Stimulated activated CD8-positive, alpha-beta memory T cell treated with anti-CD3 and anti-CD28 coated beads, Interleukin-15, amount 100 ng/mL, for 24 hours (primary cell): Measurements from ENCODE around the gene VWCE.

Experiments
- DNase-seq: peaks from one replicate; pipeline ENCODE4 v3.0.0-alpha.2; 2020; ENCODE audit warnings: low read depth

Gene VWCE, protein sequence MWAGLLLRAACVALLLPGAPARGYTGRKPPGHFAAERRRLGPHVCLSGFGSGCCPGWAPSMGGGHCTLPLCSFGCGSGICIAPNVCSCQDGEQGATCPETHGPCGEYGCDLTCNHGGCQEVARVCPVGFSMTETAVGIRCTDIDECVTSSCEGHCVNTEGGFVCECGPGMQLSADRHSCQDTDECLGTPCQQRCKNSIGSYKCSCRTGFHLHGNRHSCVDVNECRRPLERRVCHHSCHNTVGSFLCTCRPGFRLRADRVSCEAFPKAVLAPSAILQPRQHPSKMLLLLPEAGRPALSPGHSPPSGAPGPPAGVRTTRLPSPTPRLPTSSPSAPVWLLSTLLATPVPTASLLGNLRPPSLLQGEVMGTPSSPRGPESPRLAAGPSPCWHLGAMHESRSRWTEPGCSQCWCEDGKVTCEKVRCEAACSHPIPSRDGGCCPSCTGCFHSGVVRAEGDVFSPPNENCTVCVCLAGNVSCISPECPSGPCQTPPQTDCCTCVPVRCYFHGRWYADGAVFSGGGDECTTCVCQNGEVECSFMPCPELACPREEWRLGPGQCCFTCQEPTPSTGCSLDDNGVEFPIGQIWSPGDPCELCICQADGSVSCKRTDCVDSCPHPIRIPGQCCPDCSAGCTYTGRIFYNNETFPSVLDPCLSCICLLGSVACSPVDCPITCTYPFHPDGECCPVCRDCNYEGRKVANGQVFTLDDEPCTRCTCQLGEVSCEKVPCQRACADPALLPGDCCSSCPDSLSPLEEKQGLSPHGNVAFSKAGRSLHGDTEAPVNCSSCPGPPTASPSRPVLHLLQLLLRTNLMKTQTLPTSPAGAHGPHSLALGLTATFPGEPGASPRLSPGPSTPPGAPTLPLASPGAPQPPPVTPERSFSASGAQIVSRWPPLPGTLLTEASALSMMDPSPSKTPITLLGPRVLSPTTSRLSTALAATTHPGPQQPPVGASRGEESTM

DNA sequence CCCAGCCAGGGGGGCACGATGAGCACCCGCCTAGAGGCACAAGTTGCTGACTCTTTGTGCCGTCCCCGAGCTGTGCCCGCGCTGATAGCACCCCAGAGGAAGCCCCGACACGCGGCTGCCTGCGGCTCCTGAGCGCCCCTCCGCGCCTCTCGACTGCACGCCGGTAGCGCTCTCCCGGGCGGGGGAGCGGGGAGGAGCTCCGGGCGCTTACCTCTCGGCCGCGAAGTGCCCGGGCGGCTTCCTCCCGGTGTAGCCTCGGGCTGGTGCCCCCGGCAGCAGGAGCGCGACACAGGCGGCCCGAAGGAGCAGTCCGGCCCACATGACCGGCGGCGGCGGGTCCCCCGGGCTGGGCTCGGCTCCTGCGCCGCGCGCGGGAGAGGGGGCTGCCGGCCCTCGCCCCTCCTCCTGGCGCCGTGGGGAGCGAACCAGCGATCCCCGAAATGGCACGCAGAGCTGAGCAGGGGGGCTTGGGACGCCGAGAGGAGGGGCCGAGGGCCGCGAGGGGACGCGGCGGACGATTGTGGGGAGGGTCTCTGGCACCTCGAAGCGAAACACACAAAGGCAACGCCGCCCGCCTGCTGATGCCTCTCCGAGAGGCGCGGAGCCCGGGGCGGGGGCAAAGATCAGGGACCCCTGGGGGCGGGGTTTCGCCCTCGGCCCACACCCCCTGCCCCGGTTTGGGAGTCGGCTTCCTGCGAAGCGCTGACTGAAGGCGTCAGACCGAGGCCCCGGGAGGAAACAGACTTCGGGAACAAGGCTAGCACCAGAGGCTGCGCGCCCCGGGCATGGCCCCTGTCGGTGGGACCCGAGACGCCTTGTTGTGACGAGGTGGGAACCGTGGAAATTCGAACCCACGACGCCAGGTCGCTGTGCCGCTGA, at the start of gene VWCE:
VWCE (minus strand) TSS at position 600 of the 879 bp plus-strand sequence; CDS start at position 321, 279 bp downstream.
- DNase-seq, result peak; percentile 52

DNA sequence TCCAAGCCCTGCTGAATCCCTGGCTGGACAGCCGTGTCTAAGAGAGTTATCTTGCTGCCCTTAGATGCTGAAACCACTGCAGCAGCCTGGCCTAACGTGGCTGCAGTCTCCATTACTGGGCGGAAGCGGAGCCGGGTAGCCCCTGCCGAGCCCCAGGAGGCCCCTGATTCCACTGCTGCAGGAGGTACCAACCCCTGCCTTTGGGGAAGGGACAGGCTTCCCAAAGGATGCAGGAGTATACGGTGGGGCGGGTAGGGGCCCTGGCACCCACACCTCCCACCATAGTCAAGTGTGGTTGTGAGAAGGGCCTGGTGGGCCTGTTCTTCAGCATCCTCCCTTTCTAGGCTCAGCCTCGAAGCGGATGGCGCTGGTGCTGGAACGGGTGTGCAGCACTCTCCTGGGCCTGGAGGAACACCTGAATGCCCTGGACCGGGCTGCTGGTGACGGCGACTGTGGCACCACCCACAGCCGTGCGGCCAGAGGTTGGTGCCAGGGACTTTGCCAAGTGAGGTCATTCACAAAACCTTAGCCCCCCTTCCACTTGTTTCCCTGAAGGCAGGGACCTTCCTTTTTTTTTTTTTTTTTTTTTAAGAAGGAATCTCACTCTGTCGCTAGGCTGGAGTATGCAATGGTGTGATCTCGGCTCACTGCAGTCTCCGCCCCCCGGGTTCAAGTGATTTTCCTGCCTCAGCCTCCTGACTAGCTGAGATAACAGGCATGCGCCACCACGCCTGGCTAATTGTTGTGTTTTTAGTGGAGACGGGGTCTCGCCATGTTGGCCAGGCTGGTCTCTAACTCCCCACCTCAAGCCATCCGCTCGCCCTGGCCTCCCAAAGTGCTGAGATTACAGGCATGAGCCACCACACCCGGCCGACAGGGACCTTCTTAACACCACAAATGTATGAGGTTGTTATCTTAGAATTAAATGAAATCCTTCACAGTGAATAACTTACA, 49.0 kb upstream of the VWCE start:
- DNase-seq, result no peak

DNA sequence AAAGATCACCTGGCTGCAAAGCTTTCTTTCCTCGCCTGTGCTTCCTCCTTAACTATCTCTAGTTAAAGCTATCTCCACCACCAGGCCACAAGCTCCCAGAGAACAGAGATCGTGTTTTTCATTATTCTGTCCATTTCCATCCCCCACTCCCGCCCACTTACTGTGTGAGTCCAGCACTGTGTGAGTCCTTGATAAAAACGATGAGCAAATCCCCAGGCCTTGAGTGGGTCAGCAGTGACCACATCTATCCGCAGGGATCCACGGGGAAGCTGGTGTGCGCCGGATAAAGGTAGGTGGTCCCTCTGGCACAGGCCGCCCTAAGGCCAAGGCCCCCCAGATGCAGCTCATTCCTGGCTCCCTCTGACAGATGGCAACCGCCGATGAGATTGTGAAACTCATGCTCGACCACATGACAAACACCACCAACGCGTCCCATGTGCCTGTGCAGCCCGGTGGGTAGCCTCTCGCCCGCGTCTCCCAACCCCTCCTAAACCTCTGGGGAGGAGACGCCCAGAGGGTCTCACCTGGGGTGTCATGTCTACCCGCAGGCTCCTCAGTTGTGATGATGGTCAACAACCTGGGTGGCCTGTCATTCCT, 47.2 kb upstream of the VWCE start:
- DNase-seq, result no peak

DNA sequence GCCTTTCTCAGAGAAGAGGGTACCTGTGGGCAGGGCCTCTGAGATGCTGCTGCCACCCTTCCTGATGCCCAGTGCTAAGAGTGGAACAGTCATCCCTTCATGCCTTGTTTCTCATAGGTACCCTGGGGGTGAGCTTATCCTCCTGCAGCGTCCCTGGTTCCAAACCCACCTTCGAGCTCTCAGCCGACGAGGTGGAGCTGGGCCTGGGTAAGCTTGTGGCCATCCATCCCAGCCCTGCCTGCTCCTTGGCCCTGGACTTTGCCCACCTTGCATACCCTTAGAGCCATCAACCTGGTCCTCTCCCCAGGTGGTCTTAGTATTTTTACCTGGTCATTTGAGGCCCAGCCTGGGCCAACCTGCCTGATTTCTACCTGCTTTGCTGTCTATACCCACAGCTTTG, 46.6 kb upstream of the VWCE start:
- DNase-seq, result no peak

DNA sequence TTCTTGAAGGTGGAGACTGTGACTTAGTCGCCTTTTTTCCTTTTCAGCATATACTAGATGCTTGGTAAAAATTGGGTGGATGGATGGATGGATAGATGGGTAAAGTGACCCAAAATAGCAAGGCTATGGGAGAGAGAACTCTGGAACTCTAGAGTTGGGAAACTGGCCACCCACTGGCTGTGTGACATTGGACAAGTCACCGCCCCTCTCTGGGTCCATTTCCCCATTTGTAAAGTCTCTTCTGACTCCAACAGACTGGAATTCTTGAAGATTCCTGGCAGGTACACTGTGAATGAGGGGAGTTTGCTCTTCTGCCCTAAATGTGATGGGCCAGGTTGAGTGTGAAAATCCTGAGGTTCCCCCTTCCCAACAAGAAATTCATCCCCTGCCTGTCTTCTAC, 45.9 kb upstream of the VWCE start:
- no peak for DNase-seq

DNA sequence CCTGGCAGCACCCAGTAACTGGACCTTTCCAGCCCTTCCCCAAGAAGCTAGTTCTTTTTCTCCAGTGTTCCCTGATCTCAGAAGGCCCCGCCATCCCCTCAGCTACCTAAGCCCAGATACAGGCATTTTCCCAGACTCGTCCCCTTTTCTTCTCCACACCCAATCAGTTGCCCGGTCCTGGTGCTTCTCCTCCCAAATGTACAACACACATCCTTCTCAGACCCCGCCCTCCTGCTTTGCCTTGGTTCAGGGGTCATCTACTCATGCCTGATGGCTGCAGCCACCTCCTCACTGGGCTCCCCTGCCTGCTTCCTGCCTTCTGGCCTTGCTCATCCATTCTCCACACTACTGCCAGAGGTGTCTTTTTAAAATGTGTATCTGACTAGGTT, 44.4 kb upstream of the VWCE start:
- DNase-seq, result no peak

DNA sequence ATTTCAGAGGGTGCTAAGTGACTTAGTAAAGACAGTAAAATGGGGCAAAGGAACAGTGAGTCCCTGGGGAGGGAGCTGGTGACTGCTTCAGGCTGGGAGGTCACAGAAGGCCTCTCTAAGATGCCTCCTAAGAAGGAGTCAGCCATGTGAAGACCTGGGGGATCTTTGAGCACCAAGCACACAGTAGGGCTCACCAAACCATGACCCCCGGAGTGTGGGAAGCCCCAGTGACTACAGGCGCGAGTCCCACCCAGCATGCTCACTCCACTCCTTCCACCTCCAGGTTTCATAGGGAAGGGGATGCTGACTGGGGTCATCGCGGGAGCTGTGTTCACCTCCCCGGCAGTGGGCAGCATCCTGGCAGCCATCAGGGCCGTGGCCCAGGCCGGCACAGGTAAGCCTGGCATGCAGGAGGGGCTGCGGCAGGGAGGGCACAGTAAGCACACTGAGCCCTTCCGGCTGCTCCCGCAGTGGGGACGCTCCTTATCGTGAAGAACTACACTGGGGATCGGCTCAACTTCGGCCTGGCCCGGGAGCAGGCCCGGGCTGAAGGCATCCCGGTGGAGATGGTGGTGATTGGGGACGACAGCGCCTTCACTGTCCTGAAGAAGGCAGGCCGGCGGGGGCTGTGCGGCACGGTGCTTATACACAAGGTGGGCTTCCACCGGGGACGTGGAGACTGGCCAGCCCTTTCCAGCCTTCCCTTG, 43.8 kb upstream of the VWCE start:
- DNase-seq, result no peak

DNA sequence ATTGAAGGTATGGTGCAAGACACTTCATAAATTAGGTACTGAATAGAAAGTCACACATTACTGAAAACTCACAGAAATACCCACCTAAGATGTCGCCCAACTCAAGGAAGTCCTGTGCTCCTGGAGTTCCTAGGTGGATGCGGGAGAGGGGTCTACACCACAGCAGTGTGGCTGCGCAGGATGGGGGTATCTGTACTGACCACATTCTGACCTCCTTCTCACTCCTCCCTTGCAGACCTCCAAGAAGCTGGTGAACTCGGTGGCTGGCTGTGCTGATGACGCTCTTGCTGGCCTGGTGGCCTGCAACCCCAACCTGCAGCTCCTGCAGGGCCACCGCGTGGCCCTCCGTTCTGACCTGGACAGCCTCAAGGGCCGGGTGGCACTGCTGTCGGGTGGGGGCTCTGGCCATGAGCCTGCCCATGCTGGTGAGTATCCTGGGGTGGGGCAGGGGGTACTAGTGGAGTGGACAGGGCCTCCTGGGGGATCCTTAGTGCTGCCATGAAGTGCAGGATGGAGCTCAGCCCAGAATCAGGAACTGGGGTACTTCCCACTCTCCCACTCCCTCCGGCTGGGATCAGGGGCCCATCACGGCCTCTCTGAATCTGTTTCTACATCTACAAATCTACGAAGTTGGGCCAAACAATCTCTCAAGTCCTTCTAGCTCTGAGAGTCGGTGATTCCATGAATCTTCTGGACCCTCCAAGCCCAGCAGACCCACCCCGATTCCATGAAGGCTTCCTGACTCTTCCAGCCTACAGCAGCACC, 42.8 kb upstream of the VWCE start:
- DNase-seq, result no peak

DNA sequence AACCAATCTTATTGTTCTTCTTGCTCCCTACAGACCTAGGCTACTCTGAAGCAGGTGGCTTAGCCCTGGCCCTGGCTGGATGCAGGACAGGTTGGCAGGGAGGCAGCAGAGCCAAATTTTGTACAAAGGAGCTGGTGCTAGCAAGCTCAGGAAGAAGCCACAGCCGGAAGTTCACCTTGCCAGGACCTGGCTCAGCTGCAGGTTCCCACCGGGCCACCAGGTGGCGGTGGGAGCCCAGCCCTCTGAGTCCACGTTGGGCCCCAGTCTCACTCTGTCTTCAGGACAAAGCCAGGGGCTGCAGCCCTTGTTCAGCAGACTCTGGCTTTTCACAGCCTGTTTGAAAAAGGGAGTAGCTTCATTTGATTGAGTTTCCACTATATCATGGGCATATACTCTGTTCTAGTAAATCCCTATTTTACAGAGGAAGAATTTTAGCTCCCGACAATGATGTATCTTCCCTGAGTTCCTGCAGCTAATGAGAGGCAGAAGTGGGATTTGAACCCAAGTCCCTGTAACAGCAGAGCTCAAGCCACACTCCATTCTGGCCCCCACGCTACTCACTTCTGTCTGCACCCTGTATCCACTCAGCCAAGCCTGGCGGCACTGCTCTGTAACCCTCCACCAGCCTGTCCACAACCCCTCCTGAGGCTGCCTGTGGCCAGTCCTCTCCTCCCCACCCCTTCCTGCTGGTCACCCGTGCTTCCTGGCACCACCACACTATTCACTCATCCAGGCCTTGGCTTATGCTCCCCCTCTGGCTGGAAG, 41.2 kb upstream of the VWCE start:
- DNase-seq, result peak; percentile 55

DNA sequence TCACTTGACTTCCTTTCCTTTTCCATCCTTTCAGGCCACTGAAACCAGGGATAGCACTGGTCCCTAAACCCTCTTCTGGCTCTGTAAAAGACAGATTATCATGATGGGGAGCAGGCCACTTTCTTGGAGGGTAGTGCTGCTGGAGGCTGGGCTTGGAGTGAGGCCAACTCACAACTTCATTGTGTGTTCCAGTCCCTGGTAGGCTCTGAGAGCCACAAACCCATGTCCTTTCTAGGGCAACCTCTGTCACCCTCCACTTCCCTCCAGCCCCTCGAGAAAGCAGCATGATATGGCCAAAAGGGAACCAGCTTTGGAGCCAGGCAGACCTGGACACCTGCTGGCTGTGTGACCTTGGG, 40.2 kb upstream of the VWCE start:
- no peak for DNase-seq

DNA sequence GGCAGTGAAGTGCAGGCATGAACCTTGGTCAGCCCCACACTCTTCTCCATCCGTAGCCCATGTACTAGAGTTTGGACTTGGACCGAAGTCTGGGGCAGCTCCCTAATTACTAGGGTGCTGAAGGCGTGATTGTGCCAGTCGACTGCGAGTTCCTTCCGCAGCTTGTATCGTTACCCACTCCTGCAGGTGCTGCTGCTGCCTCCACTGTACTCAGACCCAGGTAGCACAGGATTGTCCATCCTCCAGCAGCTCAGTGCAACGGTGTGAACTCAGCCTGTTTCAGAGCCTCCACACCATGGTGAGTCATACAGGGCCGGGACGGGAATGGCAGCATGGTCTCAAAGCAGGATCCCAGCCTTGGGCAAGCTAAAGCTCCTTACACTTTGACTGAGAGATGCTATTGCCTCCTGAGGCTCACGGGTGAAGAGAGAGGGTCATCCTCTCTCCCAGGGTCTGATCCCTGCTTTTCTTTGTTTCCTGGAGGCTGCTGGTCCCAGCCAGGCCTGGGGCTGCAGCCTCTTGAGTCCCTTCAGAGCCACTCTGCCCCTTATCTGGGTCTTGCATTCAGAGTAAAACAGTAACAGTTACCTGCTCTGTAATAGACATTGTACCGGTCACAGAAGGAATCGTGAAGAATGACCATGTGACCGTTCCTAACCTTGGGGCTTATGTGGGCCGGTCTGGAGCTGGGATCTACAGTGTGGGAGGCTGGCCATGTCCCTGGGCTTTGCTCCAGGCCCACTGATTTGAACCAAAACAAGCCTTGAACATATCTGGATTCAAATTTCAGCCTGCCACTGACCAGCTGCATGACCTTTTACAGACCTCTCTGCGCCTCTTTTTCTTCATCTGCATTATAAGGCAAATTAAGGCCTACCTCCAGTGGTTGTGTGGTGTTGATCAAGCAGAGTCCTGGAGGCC, 39.6 kb upstream of the VWCE start:
- no peak for DNase-seq

DNA sequence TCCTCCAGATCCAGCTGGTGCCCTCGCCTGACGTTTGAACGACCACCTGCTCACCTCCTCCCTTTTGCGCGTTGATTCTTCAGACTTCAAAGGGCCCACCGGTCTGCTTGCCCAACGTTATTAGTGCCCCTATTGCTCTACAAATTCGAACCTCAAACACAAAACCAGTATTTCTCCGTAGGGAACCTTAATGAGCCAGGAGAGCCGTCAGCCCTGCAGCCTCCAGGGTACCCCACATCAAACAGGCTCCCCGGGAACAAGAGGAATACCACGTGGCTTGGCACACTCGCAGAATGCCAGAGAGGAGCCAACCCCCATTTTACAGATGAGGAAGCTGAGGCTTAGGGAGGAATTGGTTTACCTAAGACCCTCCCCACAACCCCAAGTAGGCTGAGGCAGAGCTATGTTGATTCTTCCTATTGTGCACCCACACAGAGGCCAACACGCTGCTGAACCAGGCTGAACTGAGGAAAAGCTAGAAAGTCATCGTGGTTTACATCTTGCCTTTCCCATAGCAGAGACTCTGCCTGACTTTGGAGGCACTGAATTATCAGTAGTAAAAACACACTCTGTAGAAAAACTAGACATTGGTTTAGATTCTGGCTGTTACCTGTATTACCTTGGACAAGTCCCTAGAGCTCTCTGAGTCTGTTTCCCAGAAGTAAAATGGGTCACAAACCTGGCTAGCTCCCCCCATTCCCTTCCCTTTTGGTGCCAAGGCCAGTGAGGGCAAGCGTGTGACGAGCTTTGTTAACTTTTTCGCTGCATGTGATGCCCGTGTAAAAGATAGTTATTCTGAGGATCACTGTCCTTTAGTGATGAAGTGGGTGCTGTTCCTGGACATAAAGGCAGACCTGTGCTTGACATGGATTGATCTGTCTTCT, 38.7 kb upstream of the VWCE start:
- no peak for DNase-seq

DNA sequence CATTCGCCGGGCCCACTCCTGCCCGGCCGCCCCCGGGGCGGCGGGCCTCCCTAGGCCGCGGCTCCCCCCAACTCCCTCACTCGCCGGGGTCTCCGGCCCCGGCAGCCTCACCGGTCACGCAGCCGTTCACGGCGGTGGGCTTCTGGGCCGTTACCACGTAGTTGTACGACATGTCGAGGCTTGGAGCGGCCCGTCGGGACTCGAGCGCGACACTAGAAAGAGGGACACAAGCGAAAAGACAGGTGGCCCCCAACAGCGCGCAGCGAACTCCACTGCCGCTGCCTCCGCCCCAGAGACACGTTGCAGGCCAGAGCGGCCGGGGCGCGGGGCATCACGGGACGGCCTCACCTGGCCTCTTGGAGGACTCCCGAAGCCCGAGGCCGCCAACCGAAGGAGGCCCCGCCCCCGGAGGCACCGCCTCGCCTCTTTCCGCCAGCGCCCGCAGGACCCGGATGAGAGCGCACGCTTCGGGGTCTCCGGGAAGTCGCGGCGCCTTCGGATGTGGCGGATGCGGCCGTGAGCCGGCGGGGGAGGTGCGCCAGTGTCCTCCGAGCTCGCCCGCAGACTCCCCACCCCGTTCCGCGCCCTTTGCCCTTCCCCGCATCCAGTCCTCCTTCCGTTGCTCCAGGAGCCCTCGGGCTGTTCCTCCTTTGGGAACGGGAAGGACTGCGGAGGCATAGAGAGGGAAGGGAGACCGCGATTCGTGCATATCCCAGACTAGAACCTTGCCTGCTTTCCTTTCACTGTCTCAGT, 37.9 kb upstream of the VWCE start, which contains the start of the genes DDB1 and TKFC:
DDB1 (minus strand) TSS at position 309 of the 753 bp plus-strand sequence; CDS start at position 172, 137 bp downstream.
TKFC (plus strand) TSS at position 432 of the 753 bp plus-strand sequence. CDS start 1,501 bp downstream, outside the sequence.
- peak; percentile 88 for DNase-seq

DNA sequence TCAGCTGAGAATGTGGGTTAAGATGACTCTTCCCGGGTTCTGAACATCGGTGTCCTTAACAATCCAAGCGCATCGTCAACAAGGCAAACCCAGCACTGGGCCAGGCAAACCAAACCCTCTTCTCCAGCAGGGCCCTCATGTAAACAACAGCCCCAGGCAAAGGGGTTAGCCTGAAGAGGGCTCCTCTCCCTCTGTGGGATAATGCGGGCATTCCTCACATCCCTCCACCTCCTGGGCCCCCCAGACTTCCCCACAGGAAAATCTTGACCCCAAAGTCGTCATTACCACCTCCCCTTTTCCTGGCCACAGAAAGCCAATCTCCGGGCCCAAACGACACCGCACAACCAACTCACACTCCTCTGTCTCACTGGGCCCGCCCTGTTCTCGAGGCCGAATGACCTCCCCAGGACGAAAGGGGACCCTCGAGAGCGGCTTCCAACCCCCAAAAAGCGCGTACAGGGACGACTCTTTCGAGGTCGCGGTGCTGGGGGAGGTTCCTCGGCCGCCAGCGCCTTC, 37.2 kb upstream of the VWCE start:
- DNase-seq, result no peak

DNA sequence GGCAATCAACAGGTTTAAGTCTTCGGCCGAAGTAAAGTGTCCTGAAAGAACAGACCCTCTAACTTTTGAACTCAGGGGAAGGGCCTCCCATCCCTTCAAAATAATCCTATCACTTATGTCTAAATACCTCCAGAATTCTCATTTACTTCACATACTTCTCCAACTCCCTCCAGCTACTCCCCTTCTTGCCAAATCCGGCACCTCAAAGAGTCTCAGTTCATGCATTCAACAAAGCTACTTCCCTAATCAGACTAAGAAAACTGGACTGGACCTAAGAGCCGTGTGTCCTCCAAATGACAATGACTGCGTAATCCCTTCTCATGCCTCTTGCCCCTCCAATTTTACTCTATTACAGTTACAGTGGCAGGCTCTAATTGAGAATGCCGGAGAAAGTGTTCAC, 36.5 kb upstream of the VWCE start:
- no peak for DNase-seq
